Gastroesophageal sphincter (tissue), 3 donors: Measurements from ENCODE around the gene HERC2.

Experiments
- CTCF ChIP-seq, 4 experiments: fragments of 200-600 bp in 2 of 4; fragments of 450-650 bp in 2 of 4; sonication (generic) in 1 of 4; IDR thresholded peaks; one replicate each; pipeline ENCODE4 v1.5.1; 2017 to 2019; ENCODE audit warnings: antibody characterized with exemption in 4 of 4, mild to moderate bottlenecking in 2 of 4, moderate library complexity in 2 of 4
- POLR2A ChIP-seq, 2 donors: fragments of 450-650 bp; IDR thresholded peaks; one replicate each; pipeline ENCODE4 v1.6.1; 2017; ENCODE audit warnings: antibody characterized with exemption in 2 of 2, mild to moderate bottlenecking in 2 of 2, moderate library complexity in 1 of 2
- POLR2AphosphoS5 ChIP-seq: sonication (generic); formaldehyde crosslinking; IDR thresholded peaks from one replicate; pipeline ENCODE4 v1.6.1; 2017; ENCODE audit warnings: antibody characterized with exemption

GRCh38 chr15:28111543-28111942 is 210.4 kb downstream of the HERC2 start:
- no peak for TF ChIP-seq CTCF (IDR thresholded peaks at IDR 0.05)
- no peak for TF ChIP-seq POLR2AphosphoS5
- no peak for TF ChIP-seq POLR2A (IDR thresholded peaks at IDR 0.05)
